Panc1 (cell line): ENCODE measurements around the gene ITGAL.
"Not testable (repeated sequence)": the region's sequence is repeated elsewhere in the genome, so short reads cannot be mapped to it uniquely, and the experiment has no call there.

Experiments
- POLR2AphosphoS5 ChIP-seq: IDR thresholded peaks from 2 replicates; pipeline ENCODE4 v1.6.1; 2012; ENCODE audit warnings: mild to moderate bottlenecking, low read depth, low read length, moderate library complexity
- REST ChIP-seq, 2 experiments: IDR thresholded peaks; 2 replicates each; pipeline ENCODE4 v1.6.1; 2011 to 2012; ENCODE audit warnings: low read depth in 2 of 2, control low read depth in 1 of 2, low read length in 1 of 2, mild to moderate bottlenecking in 1 of 2, moderate library complexity in 1 of 2; ENCODE audit not compliant: insufficient read depth in 1 of 2

- TF ChIP-seq POLR2AphosphoS5 = peak; percentile 21; the same call in 1 of the 2 replicates
- not testable (repeated sequence) for TF ChIP-seq REST (IDR thresholded peaks at IDR 0.05; ENCODE audit: insufficient read depth in 1 of 2, low read depth in 2 of 2, low read length in 1 of 2)
Measured at GRCh38 chr16:30522702-30523463, 50.3 kb downstream of the ITGAL start.
